ENCODE data around the gene ZNF576. TPM values are rescaled to one million over a fixed set of nuclear protein-coding genes. Genes with fewer than 3 reads are reported as not detected.

The ZNF576 gene
- total and polyA plus RNA-seq, 9 of the 15 experiments (the other 6 are each of a cell fraction or from before 2014, with no cell fraction given): 6.8 to 18.2 (median 12.2) TPM

DNA sequence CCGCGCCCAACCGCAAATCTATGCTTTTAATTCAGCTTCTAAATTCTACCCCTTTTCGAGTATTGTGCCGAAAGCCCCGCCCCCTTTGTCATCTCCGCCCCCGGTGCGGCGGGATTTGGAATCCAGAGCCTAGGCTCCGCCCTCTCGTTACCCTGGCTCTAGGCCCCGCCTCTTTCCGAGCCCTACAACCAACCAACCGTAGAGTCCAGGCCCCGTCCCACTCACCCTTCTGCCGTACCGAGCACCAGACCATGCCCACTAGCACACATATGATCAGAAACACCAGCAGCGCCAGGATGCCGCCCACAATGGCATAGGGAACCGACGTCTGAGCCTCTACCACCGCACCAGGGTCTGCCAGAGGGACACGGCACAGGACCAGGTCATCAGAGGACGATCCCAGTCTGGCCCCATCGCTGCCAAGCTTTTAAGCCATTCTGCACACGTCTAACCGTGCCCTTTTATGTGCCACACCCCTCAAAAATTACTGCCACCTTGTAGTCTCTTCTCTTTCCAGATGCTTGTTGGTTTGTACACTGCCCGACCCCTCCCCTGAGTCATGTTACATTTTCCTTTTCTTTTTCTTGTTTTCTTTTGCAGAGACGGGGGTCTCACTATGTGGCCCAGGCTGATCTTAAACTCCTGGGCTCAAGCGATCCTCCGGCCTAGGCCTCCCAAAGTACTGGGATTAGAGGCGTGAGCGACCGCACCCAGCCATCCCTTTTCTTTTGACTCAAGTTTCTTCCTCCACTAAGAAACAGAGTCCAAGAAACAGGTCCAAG is 27.7 kb downstream of the ZNF576 start:
- H3K27me3 ChIP-seq (ENCODE audit: control insufficient read depth in 2 of 2, insufficient read depth in 2 of 2, low read length in 2 of 2): no peaks in the 10 kb centered on the region
- BruUV-seq (replicated peaks): no TSS peak
- peak overlapping the region in 1 of 2 experiments; percentile 73; a peak in 2 of 4 replicates for H3K9ac ChIP-seq (ENCODE audit: insufficient read depth in 1 of 2, low read depth in 2 of 2, low read length in 2 of 2)
- ChIA-PET CTCF (ENCODE audit: low intra/inter-chr PET ratio) (interaction anchor here (0.8 to 1.3 kb wide), 2 partner anchors 69 to 177 kb away, joined by 3 to 4 read pairs; no protein-coding TSS in a partner anchor), POLR2A (interaction anchor here (0.6 to 1.0 kb wide), 4 partner anchors 10 to 44 kb away, joined by 3 to 4 read pairs (median 4); partner anchors contain the start of genes IRGQ and ZNF576)
- peaks cover 39 to 68% of the 10 kb centered on the region in 2 experiments for H3K4me1 ChIP-seq (replicated peaks in 1 of 2; ENCODE audit: control insufficient read depth in 2 of 2, insufficient read depth in 2 of 2, low read length in 2 of 2)
- H3K27ac ChIP-seq (ENCODE audit: extremely low read depth, low read depth, low read length): peak overlapping the region; percentile 57; the same call in 2 of the 3 replicates
- no peak overlapping the region for H3K4me3 ChIP-seq
- peak overlapping the region; percentile 79 for H2AFZ ChIP-seq (ENCODE audit: low read depth, low read length)
- peaks cover 2% of the 10 kb centered on the region for H3K9me1 ChIP-seq (ENCODE audit: control insufficient read depth, insufficient read depth, low read length)
- in situ Hi-C loops (cut with MboI) (no loop called here), intact Hi-C loops (cut with micrococcal nuclease) (loop anchor here (10.0 kb wide), 2 partner anchors 69 to 179 kb away; no protein-coding TSS in a partner anchor)
- 27% methylated on average over 34 of the region's 35 CpGs for WGBS (ENCODE audit: insufficient coverage, low coverage, missing lambda C conversion rate)
- H3K9me3 ChIP-seq (replicated peaks; ENCODE audit: control insufficient read depth, insufficient read depth, low read depth, low read length): no peaks in the 10 kb centered on the region
- peaks cover 2% of the 10 kb centered on the region; the same call in 2 of the 3 replicates for H3K36me3 ChIP-seq (ENCODE audit: control insufficient read depth, insufficient read depth, low read length)
- peak overlapping the region; percentile 64 for H3K4me2 ChIP-seq (ENCODE audit: insufficient read depth, low read length)
- no peaks in the 10 kb centered on the region for H4K20me1 ChIP-seq (replicated peaks; ENCODE audit: control insufficient read depth, insufficient read depth, low read length)
- peaks cover 16% of the 10 kb centered on the region for H3K79me2 ChIP-seq (ENCODE audit: control insufficient read depth, insufficient read depth, low read length)
- peak; percentile 93 to 96 (median 94) for DNase-seq (ENCODE audit: extremely low read depth in 1 of 4, low spot score in 3 of 4)
- FAIRE-seq: peak; percentile 84
- ATAC-seq: peak; percentile 64
- TF ChIP-seq EGR1 (conservative IDR thresholded peaks at IDR 0.05): peak; percentile 77
- TF ChIP-seq TFAP4 (CRISPR knock-in tag; IDR thresholded peaks at IDR 0.05; ENCODE audit: borderline replicate concordance): peak; percentile 36; the same call in 1 of the 2 replicates
- no peak for TF ChIP-seq HEY1 (CRISPR knock-in tag; IDR thresholded peaks at IDR 0.05; ENCODE audit: borderline replicate concordance)
- TF ChIP-seq RFX1 (IDR thresholded peaks at IDR 0.05): no peak; the same call in 1 of the 2 replicates
- TF ChIP-seq, protein P1, sequence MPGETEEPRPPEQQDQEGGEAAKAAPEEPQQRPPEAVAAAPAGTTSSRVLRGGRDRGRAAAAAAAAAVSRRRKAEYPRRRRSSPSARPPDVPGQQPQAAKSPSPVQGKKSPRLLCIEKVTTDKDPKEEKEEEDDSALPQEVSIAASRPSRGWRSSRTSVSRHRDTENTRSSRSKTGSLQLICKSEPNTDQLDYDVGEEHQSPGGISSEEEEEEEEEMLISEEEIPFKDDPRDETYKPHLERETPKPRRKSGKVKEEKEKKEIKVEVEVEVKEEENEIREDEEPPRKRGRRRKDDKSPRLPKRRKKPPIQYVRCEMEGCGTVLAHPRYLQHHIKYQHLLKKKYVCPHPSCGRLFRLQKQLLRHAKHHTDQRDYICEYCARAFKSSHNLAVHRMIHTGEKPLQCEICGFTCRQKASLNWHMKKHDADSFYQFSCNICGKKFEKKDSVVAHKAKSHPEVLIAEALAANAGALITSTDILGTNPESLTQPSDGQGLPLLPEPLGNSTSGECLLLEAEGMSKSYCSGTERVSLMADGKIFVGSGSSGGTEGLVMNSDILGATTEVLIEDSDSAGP (CRISPR knock-in tag; IDR thresholded peaks at IDR 0.05): no peak
- TF ChIP-seq POLR2G (IDR thresholded peaks at IDR 0.05; ENCODE audit: low read depth, low read length): peak; percentile 57
- peak; percentile 65; the same call in 1 of the 2 replicates for TF ChIP-seq LARP7 (IDR thresholded peaks at IDR 0.05)
- 0 out of 2 replicates have a peak, but pooled peaks have one; percentile 31 for TF ChIP-seq ETV5 (CRISPR knock-in tag; IDR thresholded peaks at IDR 0.05; ENCODE audit: low read depth)
- TF ChIP-seq POLR2A (conservative IDR thresholded peaks at IDR 0.05): 0 out of 2 replicates have a peak, but pooled peaks have one; percentile 19
- TF ChIP-seq CXXC5 (CRISPR knock-in tag; IDR thresholded peaks at IDR 0.05): peak; percentile 36; the same call in 1 of the 2 replicates
- TF ChIP-seq RHOXF2B (CRISPR knock-in tag; conservative IDR thresholded peaks at IDR 0.05): no peak
- TF ChIP-seq ZNF609 (CRISPR knock-in tag; IDR thresholded peaks at IDR 0.05; ENCODE audit: borderline replicate concordance): no peak
- TF ChIP-seq, protein P2, sequence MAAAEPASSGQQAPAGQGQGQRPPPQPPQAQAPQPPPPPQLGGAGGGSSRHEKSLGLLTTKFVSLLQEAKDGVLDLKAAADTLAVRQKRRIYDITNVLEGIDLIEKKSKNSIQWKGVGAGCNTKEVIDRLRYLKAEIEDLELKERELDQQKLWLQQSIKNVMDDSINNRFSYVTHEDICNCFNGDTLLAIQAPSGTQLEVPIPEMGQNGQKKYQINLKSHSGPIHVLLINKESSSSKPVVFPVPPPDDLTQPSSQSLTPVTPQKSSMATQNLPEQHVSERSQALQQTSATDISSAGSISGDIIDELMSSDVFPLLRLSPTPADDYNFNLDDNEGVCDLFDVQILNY (CRISPR knock-in tag; IDR thresholded peaks at IDR 0.05): no peak
